ENCODE measurements around the gene ACBD6. TPM values are rescaled to one million over a fixed set of nuclear protein-coding genes. Genes with fewer than 3 reads are reported as not detected.

Gene ACBD6
- total and polyA plus RNA-seq, 2 of the 4 experiments (the other 2 are of a cell fraction) = 52.5 to 59.1 TPM

GRCh38 chr1:180358649-180359048 lies 143.7 kb downstream of the ACBD6 start:
- ATAC-seq (ENCODE audit: low read depth) (0 out of 2 replicates have a peak, but pooled peaks have one; percentile 40), DNase-seq (peak; percentile 22)
- Histone ChIP-seq H2BK15ac (ENCODE audit: low read depth, low read length) (no peak overlapping the region), H4K20me1 (ENCODE audit: insufficient read depth, low read length) (peaks cover 8% of the 10 kb centered on the region; the same call in 1 of the 2 replicates), H3K9ac (ENCODE audit: low read depth, low read length) (no peak overlapping the region), H3K4ac (ENCODE audit: low read depth, low read length) (no peak overlapping the region), H3K18ac (ENCODE audit: low read depth, low read length) (no peak overlapping the region), H3K14ac (replicated peaks; ENCODE audit: low read depth, low read length) (no peak overlapping the region), H4K8ac (ENCODE audit: low read depth in 2 of 2, low read length in 2 of 2) (no peak overlapping the region), H2AFZ (replicated peaks; ENCODE audit: low read length, poor library complexity) (no peak overlapping the region), H2AK9ac (replicated peaks; ENCODE audit: low read depth, low read length, poor library complexity) (no peak overlapping the region), H2BK120ac (ENCODE audit: low read depth, low read length) (no peak overlapping the region), H3K27me3 (ENCODE audit: control insufficient read depth, insufficient read depth, low read length) (no peaks in the 10 kb centered on the region), H2BK20ac (ENCODE audit: low read depth, low read length) (no peak overlapping the region), H3K23ac (ENCODE audit: low read depth, low read length) (no peak overlapping the region), H3K79me1 (ENCODE audit: low read depth in 1 of 2, low read length in 2 of 2) (peaks cover 4 to 39% of the 10 kb centered on the region in 2 experiments; a peak in 3 of 4 replicates), H3K4me3 (ENCODE audit: insufficient read depth, low read depth, low read length) (no peak overlapping the region), H3K56ac (ENCODE audit: extremely low read depth, insufficient read depth, low read length) (no peak overlapping the region), H3K9me3 (ENCODE audit: control insufficient read depth, insufficient read depth, low read length) (no peaks in the 10 kb centered on the region), H3K4me1 (ENCODE audit: control insufficient read depth, insufficient read depth, low read length) (peaks cover 7% of the 10 kb centered on the region; the same call in 1 of the 2 replicates), H3K9me1 (ENCODE audit: insufficient read depth, low read length) (peaks cover 3% of the 10 kb centered on the region; the same call in 1 of the 2 replicates), H2AK5ac (ENCODE audit: low read depth, low read length) (no peak overlapping the region), H3K4me2 (ENCODE audit: low read depth, low read length) (no peak overlapping the region), H4K5ac (ENCODE audit: low read depth, low read length) (no peak overlapping the region), H3K36me3 (ENCODE audit: control insufficient read depth, insufficient read depth, low read length) (no peaks in the 10 kb centered on the region), H2BK5ac (ENCODE audit: low read depth, low read length, poor library complexity, severe bottlenecking) (no peak overlapping the region), H4K91ac (ENCODE audit: insufficient read depth, low read depth, low read length) (no peak overlapping the region), H3K27ac (ENCODE audit: insufficient read depth, low read length) (no peak overlapping the region)
- WGBS, 2 experiments (ENCODE audit: extremely low coverage in 2 of 2, insufficient read length in 1 of 2) = no CpG with 5 or more reads among the region's 1 CpG
- POLR2A ChIA-PET (ENCODE audit: unreplicated experiment) = no interaction called here
- no TSS peak for BruUV-seq (replicated peaks)
- CTCF ChIA-PET = no interaction called here
- intact Hi-C loops (cut with micrococcal nuclease) = no loop called here
- in situ Hi-C loops (cut with MboI; ENCODE audit: low sequenced_read_pairs) = no loop called here
- TF ChIP-seq NFE2L2 (IDR thresholded peaks at IDR 0.05; ENCODE audit: low read depth, low read length) (no peak), MXI1 (IDR thresholded peaks at IDR 0.05; ENCODE audit: borderline replicate concordance, low read depth, low read length) (no peak), FOS (IDR thresholded peaks at IDR 0.05; ENCODE audit: low read depth, low read length) (no peak), RAD21 (IDR thresholded peaks at IDR 0.05; ENCODE audit: low read length) (no peak), MAZ (IDR thresholded peaks at IDR 0.05; ENCODE audit: borderline replicate concordance, low read depth, low read length) (no peak), CTCF (conservative IDR thresholded peaks at IDR 0.05; ENCODE audit: low read depth, low read length) (no peak)
- dilution Hi-C loops (cut with HindIII; ENCODE audit: low sequenced_read_pairs, unreplicated experiment) = no loop called here
